Measurements from ENCODE around the gene MRPL4. TPM values are rescaled to one million over a fixed set of nuclear protein-coding genes. Genes with fewer than 3 reads are reported as not detected.

MRPL4 gene
- total and polyA plus RNA-seq, 2 of the 13 experiments (the other 11 are each of a cell fraction or from before 2014, with no cell fraction given) = 40.6 to 42.5 TPM

DNA sequence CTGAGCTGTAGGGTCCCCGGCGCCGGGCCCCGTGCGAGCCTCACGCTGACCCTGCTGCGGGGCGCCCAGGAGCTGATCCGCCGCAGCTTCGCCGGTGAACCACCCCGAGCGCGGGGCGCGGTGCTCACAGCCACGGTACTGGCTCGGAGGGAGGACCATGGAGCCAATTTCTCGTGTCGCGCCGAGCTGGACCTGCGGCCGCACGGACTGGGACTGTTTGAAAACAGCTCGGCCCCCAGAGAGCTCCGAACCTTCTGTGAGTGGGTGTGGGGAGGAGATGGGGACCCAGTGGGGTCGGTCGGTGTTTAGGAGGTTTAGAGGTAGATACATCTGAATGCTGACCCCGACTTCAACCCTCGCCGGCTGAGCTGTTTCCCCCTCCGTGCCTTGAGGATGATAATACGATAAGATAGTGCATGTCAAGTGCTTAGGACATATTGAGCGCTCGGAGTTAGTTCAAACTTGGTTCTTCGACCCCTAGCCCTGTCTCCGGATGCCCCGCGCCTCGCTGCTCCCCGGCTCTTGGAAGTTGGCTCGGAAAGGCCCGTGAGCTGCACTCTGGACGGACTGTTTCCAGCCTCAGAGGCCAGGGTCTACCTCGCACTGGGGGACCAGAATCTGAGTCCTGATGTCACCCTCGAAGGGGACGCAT, 39.7 kb downstream of the MRPL4 start (continued):
- TF ChIP-seq, protein P1, sequence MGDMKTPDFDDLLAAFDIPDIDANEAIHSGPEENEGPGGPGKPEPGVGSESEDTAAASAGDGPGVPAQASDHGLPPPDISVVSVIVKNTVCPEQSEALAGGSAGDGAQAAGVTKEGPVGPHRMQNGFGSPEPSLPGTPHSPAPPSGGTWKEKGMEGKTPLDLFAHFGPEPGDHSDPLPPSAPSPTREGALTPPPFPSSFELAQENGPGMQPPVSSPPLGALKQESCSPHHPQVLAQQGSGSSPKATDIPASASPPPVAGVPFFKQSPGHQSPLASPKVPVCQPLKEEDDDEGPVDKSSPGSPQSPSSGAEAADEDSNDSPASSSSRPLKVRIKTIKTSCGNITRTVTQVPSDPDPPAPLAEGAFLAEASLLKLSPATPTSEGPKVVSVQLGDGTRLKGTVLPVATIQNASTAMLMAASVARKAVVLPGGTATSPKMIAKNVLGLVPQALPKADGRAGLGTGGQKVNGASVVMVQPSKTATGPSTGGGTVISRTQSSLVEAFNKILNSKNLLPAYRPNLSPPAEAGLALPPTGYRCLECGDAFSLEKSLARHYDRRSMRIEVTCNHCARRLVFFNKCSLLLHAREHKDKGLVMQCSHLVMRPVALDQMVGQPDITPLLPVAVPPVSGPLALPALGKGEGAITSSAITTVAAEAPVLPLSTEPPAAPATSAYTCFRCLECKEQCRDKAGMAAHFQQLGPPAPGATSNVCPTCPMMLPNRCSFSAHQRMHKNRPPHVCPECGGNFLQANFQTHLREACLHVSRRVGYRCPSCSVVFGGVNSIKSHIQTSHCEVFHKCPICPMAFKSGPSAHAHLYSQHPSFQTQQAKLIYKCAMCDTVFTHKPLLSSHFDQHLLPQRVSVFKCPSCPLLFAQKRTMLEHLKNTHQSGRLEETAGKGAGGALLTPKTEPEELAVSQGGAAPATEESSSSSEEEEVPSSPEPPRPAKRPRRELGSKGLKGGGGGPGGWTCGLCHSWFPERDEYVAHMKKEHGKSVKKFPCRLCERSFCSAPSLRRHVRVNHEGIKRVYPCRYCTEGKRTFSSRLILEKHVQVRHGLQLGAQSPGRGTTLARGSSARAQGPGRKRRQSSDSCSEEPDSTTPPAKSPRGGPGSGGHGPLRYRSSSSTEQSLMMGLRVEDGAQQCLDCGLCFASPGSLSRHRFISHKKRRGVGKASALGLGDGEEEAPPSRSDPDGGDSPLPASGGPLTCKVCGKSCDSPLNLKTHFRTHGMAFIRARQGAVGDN (CRISPR knock-in tag; IDR thresholded peaks at IDR 0.05) = peak; percentile 37; the same call in 1 of the 2 replicates
- TF ChIP-seq ZNF205 (CRISPR knock-in tag; IDR thresholded peaks at IDR 0.05) = peak; percentile 99
- TF ChIP-seq ZNF263 (CRISPR knock-in tag; IDR thresholded peaks at IDR 0.05) = peak; percentile 98
- peak; percentile 32; the same call in 1 of the 2 replicates for TF ChIP-seq ZNF160 (CRISPR knock-in tag; IDR thresholded peaks at IDR 0.05)
- no peak for TF ChIP-seq HNRNPUL1 (IDR thresholded peaks at IDR 0.05; ENCODE audit: low read depth, low read length)
- peak; percentile 5; the same call in 1 of the 2 replicates for TF ChIP-seq ZNF274 (CRISPR knock-in tag; IDR thresholded peaks at IDR 0.05)
- 0 out of 2 replicates have a peak, but pooled peaks have one; percentile 7 for TF ChIP-seq NFKB2 (CRISPR knock-in tag; IDR thresholded peaks at IDR 0.05; ENCODE audit: borderline replicate concordance)
- TF ChIP-seq, protein P2, sequence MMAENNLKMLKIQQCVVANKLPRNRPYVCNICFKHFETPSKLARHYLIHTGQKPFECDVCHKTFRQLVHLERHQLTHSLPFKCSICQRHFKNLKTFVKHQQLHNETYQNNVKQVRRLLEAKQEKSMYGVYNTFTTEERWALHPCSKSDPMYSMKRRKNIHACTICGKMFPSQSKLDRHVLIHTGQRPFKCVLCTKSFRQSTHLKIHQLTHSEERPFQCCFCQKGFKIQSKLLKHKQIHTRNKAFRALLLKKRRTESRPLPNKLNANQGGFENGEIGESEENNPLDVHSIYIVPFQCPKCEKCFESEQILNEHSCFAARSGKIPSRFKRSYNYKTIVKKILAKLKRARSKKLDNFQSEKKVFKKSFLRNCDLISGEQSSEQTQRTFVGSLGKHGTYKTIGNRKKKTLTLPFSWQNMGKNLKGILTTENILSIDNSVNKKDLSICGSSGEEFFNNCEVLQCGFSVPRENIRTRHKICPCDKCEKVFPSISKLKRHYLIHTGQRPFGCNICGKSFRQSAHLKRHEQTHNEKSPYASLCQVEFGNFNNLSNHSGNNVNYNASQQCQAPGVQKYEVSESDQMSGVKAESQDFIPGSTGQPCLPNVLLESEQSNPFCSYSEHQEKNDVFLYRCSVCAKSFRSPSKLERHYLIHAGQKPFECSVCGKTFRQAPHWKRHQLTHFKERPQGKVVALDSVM (CRISPR knock-in tag; IDR thresholded peaks at IDR 0.05) = no peak
- 0 out of 2 replicates have a peak, but pooled peaks have one; percentile 25 for TF ChIP-seq ZNF747 (CRISPR knock-in tag; IDR thresholded peaks at IDR 0.05; ENCODE audit: borderline replicate concordance)
- 0 out of 2 replicates have a peak, but pooled peaks have one; percentile 12 for TF ChIP-seq ZNF136 (CRISPR knock-in tag; IDR thresholded peaks at IDR 0.05; ENCODE audit: low read depth)
- TF ChIP-seq ZNF451 (CRISPR knock-in tag; IDR thresholded peaks at IDR 0.05) = 0 out of 2 replicates have a peak, but pooled peaks have one; percentile 0
- TF ChIP-seq SIN3A (IDR thresholded peaks at IDR 0.05; ENCODE audit: borderline replicate concordance, low read depth, low read length) = 0 out of 2 replicates have a peak, but pooled peaks have one; percentile 20
- 0 out of 2 replicates have a peak, but pooled peaks have one; percentile 4 for TF ChIP-seq TAF1 (CRISPR knock-in tag; IDR thresholded peaks at IDR 0.05)
- 0 out of 2 replicates have a peak, but pooled peaks have one; percentile 1 for TF ChIP-seq KAT7 (CRISPR knock-in tag; IDR thresholded peaks at IDR 0.05; ENCODE audit: borderline replicate concordance)
- TF ChIP-seq ZNF672 (CRISPR knock-in tag; IDR thresholded peaks at IDR 0.05) = peak; percentile 12; the same call in 1 of the 2 replicates
- TF ChIP-seq ZNF605 (CRISPR knock-in tag; IDR thresholded peaks at IDR 0.05) = peak; percentile 67
- TF ChIP-seq ZNF598 (CRISPR knock-in tag; IDR thresholded peaks at IDR 0.05; ENCODE audit: borderline replicate concordance) = 0 out of 2 replicates have a peak, but pooled peaks have one; percentile 24

Measured in HepG2 (cell line).